ENCODE measurements around the gene UBP1. TPM values are rescaled to one million over a fixed set of nuclear protein-coding genes. Genes with fewer than 3 reads are reported as not detected.
"Not testable (repeated sequence)": the region's sequence is repeated elsewhere in the genome, so short reads cannot be mapped to it uniquely, and the experiment has no call there.

UBP1 gene
- total RNA-seq, 4 donors from 2014 or later, result 39.7 to 70.4 (median 55.6) TPM

- Histone ChIP-seq H3K4me1 (no peaks in the 10 kb centered on the region), H3K4me3 (no peak overlapping the region), H3K36me3 (no peaks in the 10 kb centered on the region), H3K27me3 (no peaks in the 10 kb centered on the region), H3K27ac (no peak overlapping the region), H3K9me3 (no peaks in the 10 kb centered on the region)
- 81% methylated on average over 2 of the region's 2 CpGs for WGBS
- no peak for TF ChIP-seq EP300 (IDR thresholded peaks at IDR 0.05)
- no peak for TF ChIP-seq CTCF (IDR thresholded peaks at IDR 0.05)
- no peak for TF ChIP-seq POLR2AphosphoS5 (IDR thresholded peaks at IDR 0.05)
- no peak for TF ChIP-seq POLR2A (IDR thresholded peaks at IDR 0.05)
- no peak for DNase-seq (ENCODE audit: low spot score in 2 of 2)
Measured at GRCh38 chr3:33474896-33475295, 34.7 kb upstream of the UBP1 start.

GRCh38 chr3:33473813-33474212, 33.6 kb upstream of the UBP1 start:
- 95% methylated on average over 2 of the region's 2 CpGs for WGBS
- Histone ChIP-seq H3K4me1 (no peaks in the 10 kb centered on the region), H3K4me3 (no peak overlapping the region), H3K36me3 (no peaks in the 10 kb centered on the region), H3K9me3 (no peaks in the 10 kb centered on the region), H3K27ac (no peak overlapping the region), H3K27me3 (no peaks in the 10 kb centered on the region)
- no peak for TF ChIP-seq POLR2AphosphoS5 (IDR thresholded peaks at IDR 0.05)
- no peak for TF ChIP-seq EP300 (IDR thresholded peaks at IDR 0.05)
- TF ChIP-seq CTCF (IDR thresholded peaks at IDR 0.05), result no peak
- TF ChIP-seq POLR2A (IDR thresholded peaks at IDR 0.05), result no peak
- no peak for DNase-seq (ENCODE audit: low spot score in 2 of 2)

- 82% methylated on average over 3 of the region's 3 CpGs for WGBS
- Histone ChIP-seq H3K27ac (no peak overlapping the region), H3K4me1 (no peaks in the 10 kb centered on the region), H3K4me3 (no peak overlapping the region), H3K36me3 (no peaks in the 10 kb centered on the region), H3K9me3 (no peaks in the 10 kb centered on the region), H3K27me3 (no peaks in the 10 kb centered on the region)
- no peak for DNase-seq (ENCODE audit: low spot score in 2 of 2)
- no peak for TF ChIP-seq CTCF (IDR thresholded peaks at IDR 0.05)
- TF ChIP-seq POLR2A (IDR thresholded peaks at IDR 0.05), result no peak
- TF ChIP-seq POLR2AphosphoS5 (IDR thresholded peaks at IDR 0.05), result no peak
- TF ChIP-seq EP300 (IDR thresholded peaks at IDR 0.05), result no peak
Measured at GRCh38 chr3:33467786-33468185, 27.6 kb upstream of the UBP1 start.

- H3K4me1 ChIP-seq, result no peaks in the 10 kb centered on the region
- no peak overlapping the region for H3K4me3 ChIP-seq
- TF ChIP-seq EP300 (IDR thresholded peaks at IDR 0.05) (no peak), POLR2AphosphoS5 (IDR thresholded peaks at IDR 0.05) (no peak), CTCF (IDR thresholded peaks at IDR 0.05) (no peak), POLR2A (IDR thresholded peaks at IDR 0.05) (no peak)
- 91% methylated on average over 2 of the region's 2 CpGs for WGBS
- H3K36me3 ChIP-seq, result no peaks in the 10 kb centered on the region
- no peak overlapping the region for H3K27ac ChIP-seq
- DNase-seq (ENCODE audit: low spot score in 2 of 2), result no peak
- peaks cover 3% of the 10 kb centered on the region for H3K9me3 ChIP-seq
- no peaks in the 10 kb centered on the region for H3K27me3 ChIP-seq
Measured at GRCh38 chr3:33461097-33461496, 20.9 kb upstream of the UBP1 start.

- H3K9me3 ChIP-seq; H3K4me1 ChIP-seq; H3K4me3 ChIP-seq; H3K36me3 ChIP-seq; H3K27me3 ChIP-seq; H3K27ac ChIP-seq; DNase-seq (ENCODE audit: low spot score in 2 of 2): not testable (repeated sequence)
- 95% methylated on average over 4 of the region's 4 CpGs for WGBS
Measured at GRCh38 chr3:33459577-33459976, 19.4 kb upstream of the UBP1 start.

- DNase-seq (ENCODE audit: low spot score in 2 of 2), result no peak
Measured at GRCh38 chr3:33458446-33458845, 18.2 kb upstream of the UBP1 start.

More at GRCh38 chr3:33458446-33458845, 18.2 kb upstream of the UBP1 start:
- 87% methylated on average over 3 of the region's 3 CpGs for WGBS
- no peaks in the 10 kb centered on the region for H3K36me3 ChIP-seq
- peaks cover 3% of the 10 kb centered on the region for H3K9me3 ChIP-seq
- H3K27me3 ChIP-seq, result no peaks in the 10 kb centered on the region
- H3K27ac ChIP-seq, result no peak overlapping the region
- no peak for TF ChIP-seq POLR2A (IDR thresholded peaks at IDR 0.05)
- no peak for TF ChIP-seq POLR2AphosphoS5 (IDR thresholded peaks at IDR 0.05)
- TF ChIP-seq CTCF (IDR thresholded peaks at IDR 0.05), result no peak
- TF ChIP-seq EP300 (IDR thresholded peaks at IDR 0.05), result no peak
- H3K4me3 ChIP-seq, result no peak overlapping the region
- H3K4me1 ChIP-seq, result no peaks in the 10 kb centered on the region
